Stimulated activated memory B cell treated with anti-CD40 and anti-IgM and Interleukin-4, amounts not matched to agents 10 μg/mL and 1 μg/mL and 100 μg/mL, for 72 hours (primary cell): ENCODE measurements around the gene CLUH.

Experiments
- ATAC-seq: fragments of 150-1000 bp; cut with Tn5 transposase; 2 replicates; pipeline ENCODE4 v1.10.0; 2021
- H3K27ac Mint-ChIP-seq: one replicate; pipeline ENCODE4 v1.8.0; 2022; ENCODE audit warnings: mild to moderate bottlenecking, mixed read lengths
- H3K27me3 Mint-ChIP-seq: one replicate; pipeline ENCODE4 v1.8.0; 2022; ENCODE audit warnings: mixed read lengths
- H3K36me3 Mint-ChIP-seq: one replicate; pipeline ENCODE4 v1.8.0; 2022; ENCODE audit warnings: mixed read lengths
- H3K4me1 Mint-ChIP-seq: one replicate; pipeline ENCODE4 v1.8.0; 2022; ENCODE audit warnings: mixed read lengths
- H3K4me3 Mint-ChIP-seq: one replicate; pipeline ENCODE4 v1.8.0; 2022; ENCODE audit warnings: mild to moderate bottlenecking, moderate library complexity, mixed read lengths
- H3K9me3 Mint-ChIP-seq: one replicate; pipeline ENCODE4 v1.8.0; 2022; ENCODE audit warnings: mixed read lengths

CLUH gene, protein sequence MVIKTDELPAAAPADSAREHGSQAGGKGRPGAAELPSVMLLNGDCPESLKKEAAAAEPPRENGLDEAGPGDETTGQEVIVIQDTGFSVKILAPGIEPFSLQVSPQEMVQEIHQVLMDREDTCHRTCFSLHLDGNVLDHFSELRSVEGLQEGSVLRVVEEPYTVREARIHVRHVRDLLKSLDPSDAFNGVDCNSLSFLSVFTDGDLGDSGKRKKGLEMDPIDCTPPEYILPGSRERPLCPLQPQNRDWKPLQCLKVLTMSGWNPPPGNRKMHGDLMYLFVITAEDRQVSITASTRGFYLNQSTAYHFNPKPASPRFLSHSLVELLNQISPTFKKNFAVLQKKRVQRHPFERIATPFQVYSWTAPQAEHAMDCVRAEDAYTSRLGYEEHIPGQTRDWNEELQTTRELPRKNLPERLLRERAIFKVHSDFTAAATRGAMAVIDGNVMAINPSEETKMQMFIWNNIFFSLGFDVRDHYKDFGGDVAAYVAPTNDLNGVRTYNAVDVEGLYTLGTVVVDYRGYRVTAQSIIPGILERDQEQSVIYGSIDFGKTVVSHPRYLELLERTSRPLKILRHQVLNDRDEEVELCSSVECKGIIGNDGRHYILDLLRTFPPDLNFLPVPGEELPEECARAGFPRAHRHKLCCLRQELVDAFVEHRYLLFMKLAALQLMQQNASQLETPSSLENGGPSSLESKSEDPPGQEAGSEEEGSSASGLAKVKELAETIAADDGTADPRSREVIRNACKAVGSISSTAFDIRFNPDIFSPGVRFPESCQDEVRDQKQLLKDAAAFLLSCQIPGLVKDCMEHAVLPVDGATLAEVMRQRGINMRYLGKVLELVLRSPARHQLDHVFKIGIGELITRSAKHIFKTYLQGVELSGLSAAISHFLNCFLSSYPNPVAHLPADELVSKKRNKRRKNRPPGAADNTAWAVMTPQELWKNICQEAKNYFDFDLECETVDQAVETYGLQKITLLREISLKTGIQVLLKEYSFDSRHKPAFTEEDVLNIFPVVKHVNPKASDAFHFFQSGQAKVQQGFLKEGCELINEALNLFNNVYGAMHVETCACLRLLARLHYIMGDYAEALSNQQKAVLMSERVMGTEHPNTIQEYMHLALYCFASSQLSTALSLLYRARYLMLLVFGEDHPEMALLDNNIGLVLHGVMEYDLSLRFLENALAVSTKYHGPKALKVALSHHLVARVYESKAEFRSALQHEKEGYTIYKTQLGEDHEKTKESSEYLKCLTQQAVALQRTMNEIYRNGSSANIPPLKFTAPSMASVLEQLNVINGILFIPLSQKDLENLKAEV (N-terminal part only)

DNA sequence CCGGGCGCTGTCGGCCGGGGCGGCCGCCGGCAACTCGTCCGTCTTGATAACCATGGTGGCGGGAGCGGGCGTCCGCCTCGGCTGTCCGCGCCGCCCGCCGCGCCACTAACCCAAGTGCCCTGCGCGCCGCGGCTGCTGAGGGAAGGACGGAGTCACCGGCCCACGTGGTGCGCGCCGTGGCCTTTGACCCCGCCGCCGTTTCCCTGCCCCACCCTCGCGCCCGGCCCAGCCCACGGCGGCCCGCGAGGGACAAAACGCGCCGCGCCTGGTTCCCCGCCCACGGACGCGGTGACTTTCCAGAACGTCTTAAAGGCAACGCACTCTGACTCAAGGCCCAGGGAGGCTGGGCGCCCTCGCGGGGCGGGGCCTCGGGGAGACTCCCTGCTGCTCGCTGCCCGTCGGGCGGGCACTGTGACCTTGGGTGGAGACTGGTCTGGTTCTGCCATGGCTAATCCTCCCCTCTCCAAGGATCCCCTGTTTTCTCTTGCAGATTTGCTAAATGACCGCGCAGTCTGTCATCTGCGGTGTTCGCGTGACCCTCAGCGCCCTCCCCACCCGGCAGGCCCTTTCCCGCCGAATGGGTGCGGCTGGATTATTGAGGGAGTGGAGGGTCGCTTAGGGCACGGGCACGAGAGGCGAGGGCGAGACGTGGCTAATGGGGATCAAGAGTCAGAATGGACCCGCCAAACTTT, at the start of gene CLUH:
Gene CLUH (minus strand): TSS at position 157 of the 692 bp plus-strand sequence. CDS start 103 bp downstream, at position 54.
- peaks cover 47% of the 10 kb centered on the region for H3K4me1 Mint-ChIP-seq
- peak within 1 kb of the TSS; percentile 83 for H3K27ac Mint-ChIP-seq
- H3K36me3 Mint-ChIP-seq = no peaks in the 10 kb centered on the region
- peak; percentile 88 for ATAC-seq
- no peaks in the 10 kb centered on the region for H3K9me3 Mint-ChIP-seq
- no peaks in the 10 kb centered on the region for H3K27me3 Mint-ChIP-seq
- H3K4me3 Mint-ChIP-seq = peak within 1 kb of the TSS; percentile 89

DNA sequence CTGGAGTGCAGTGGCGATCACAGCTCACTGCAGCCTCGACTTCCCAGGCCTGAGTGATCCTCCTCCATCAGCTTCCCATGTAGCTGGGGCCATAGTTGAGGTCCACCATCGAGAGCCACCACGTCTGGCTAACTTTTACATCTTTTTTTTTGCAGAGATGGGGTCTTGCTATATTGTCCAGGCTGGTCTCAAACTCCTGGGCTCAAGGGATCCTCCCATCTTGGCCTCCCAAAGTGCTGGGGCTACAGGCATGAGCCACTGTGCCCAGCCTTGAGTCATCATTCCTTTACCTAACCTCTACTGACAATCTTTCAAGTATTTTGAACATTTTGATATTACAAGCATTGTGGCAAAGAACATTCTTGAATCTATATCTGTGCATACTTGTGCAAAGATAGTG, 47.3 kb upstream of the CLUH start:
- peaks cover 2% of the 10 kb centered on the region for H3K9me3 Mint-ChIP-seq
- H3K27me3 Mint-ChIP-seq = peaks cover 89% of the 10 kb centered on the region

DNA sequence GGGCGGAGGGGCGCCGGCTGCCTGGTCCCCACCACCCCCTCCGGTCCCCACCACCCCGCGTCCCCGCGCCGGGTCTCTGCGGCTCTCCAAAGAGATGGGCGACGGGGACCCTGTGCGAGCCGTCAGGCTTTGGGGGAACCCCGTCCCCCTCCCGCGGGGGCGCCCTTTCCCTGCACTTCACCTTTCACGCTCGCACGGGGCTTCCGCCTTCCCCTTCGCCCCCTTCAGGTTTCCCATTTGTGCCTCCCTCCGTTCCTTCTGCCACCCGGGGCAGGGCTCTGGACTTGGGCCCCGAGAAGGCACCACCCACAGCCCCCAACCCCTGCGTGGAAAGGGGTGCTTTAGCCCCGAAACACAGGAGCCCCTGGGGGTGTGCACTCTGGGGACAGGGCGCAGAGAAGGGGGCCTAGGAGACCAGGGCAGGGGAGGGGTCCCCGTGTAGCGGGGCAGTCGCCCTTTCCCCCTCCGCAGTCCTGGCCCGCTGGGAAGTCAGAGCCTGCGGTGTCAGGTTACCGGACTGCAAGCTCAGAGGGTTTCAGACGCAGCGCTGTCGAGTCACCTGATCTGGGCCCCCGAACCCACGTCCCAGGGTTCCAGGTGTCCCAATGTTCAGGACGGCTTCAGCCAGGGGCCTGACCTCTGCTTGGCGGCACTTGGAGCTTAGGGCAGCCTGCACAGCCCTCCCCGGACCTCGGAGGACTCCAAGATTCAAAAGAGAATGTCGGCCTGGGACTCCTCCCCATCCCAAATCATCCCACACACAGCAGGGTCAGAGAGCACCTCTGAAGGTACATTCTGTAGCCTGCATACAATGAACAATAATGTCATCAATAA, 44.5 kb upstream of the CLUH start:
- Mint-ChIP-seq H3K9me3 (peaks cover 2% of the 10 kb centered on the region), H3K27me3 (peaks cover 89% of the 10 kb centered on the region), H3K4me3 (peak overlapping the region; percentile 64), H3K4me1 (peaks cover 9% of the 10 kb centered on the region), H3K27ac (no peak overlapping the region), H3K36me3 (no peaks in the 10 kb centered on the region)
- peak; percentile 45 for ATAC-seq

More for the DNA sequence above, 47.3 kb upstream of the CLUH start:
- Mint-ChIP-seq H3K4me1 (peaks cover 9% of the 10 kb centered on the region), H3K36me3 (no peaks in the 10 kb centered on the region), H3K4me3 (no peak overlapping the region), H3K27ac (no peak overlapping the region)
- no peak for ATAC-seq

DNA sequence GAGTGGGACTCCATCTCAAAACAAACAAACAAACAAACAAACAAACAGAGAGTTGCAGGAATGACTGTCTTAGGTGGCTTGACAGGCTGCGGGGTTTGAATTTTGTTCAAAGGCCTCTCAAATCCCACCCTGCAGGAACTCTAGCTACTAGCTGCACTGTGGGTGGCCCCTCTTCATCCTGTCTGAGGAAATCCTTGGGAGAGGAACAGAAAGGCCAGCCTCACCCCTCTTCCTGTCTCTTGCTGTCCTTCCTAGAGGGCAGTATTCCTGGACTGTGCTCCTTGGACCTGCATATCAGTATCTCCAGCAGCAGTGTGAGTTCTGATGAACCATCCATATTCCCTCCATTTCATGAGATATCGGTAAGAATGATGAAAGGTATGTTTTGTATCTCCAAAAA, 39.9 kb upstream of the CLUH start:
- H3K9me3 Mint-ChIP-seq = peaks cover 2% of the 10 kb centered on the region
- ATAC-seq = no peak
- H3K4me1 Mint-ChIP-seq = peaks cover 8% of the 10 kb centered on the region

DNA sequence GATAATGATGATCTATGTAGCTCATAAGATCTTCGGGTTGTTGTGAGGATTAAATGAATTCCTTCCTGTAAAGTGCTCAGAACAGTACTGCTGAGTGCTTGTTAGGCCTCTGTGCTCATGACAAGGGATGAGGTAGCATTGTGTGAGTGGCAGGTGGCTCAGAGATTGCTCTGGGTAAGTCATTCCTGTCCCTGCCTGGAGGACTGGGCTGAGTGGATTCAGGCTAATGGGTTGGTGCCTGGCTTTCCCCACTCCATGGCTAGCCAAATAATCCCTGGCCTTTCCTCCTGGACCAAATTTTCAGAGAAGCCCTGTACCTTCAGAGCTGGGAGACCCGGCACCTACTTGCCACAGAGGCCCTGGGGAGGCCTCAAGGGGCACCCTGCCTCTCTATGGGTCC, 39.2 kb upstream of the CLUH start:
- H3K27me3 Mint-ChIP-seq = peaks cover 83% of the 10 kb centered on the region
- H3K4me1 Mint-ChIP-seq = peaks cover under 1% of the 10 kb centered on the region
- H3K4me3 Mint-ChIP-seq = no peak overlapping the region
- no peak for ATAC-seq
- no peak overlapping the region for H3K27ac Mint-ChIP-seq
- peaks cover 2% of the 10 kb centered on the region for H3K9me3 Mint-ChIP-seq
- H3K36me3 Mint-ChIP-seq = no peaks in the 10 kb centered on the region

More for the DNA sequence above, 39.9 kb upstream of the CLUH start:
- Mint-ChIP-seq H3K27ac (no peak overlapping the region), H3K4me3 (no peak overlapping the region), H3K36me3 (no peaks in the 10 kb centered on the region), H3K27me3 (peaks cover 84% of the 10 kb centered on the region)

DNA sequence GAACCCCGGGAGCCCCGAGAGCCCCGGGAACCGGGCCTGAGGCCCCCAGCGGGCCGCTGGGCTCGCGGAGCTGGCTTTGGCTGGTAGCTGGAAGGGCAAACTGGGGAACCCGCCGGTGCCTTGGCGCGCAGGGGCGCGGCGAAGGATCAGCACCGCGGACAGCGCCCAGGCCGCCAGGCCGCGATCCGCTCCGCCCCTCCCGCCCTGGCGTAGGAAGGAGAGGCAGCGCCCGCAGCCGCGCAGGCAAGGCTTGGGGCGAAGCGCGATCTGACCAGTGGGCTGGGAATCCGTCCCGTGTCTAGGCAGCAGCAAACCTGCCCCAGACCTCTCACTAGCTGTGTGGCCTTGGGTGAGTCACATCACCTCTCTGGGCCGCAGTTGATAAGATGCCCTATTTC, 38.2 kb upstream of the CLUH start:
- Mint-ChIP-seq H3K9me3 (peaks cover 2% of the 10 kb centered on the region), H3K27ac (no peak overlapping the region), H3K27me3 (peaks cover 83% of the 10 kb centered on the region), H3K4me3 (no peak overlapping the region), H3K4me1 (no peaks in the 10 kb centered on the region), H3K36me3 (no peaks in the 10 kb centered on the region)
- ATAC-seq = peak; percentile 88

DNA sequence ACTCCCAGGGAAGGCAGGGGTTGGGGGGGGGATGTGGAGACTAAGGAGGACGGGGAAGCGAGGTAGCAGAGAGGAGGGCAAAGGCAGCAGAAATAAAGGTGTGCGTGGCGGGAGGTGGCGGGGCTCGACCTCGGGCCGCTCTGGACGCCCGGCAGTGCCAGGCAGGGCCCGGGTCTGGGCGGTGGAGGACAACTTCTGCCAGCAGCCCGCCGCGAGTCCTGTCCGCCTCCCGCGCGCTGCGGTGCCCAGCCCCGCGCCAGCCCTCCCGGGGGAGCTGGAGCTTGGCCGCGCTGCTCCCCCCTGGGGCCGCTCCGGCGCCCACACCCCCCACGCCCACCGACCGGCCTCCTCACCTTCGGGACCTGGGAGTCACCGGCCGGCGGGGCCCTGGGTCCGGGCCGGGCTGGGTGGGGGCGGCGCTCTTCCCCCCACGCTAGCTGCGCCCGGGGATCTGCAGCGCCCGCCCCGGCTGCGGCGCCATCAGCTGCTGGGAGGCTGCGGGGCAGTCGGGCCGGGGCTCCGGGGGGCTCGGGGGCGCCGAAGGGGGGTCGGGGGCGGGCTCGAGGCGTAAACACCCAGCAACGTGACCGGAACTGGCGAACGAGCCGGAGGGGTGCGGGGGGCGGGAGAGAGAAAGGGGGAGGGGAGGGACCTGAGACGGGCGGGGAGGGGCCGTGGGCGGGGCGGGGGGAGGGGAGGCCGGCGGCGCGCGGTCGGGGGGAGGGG, 37.7 kb upstream of the CLUH start, which contains the start of gene CCDC92B:
Gene CCDC92B (minus strand): TSS at position 595 of the 726 bp plus-strand sequence. CDS start 14,507 bp downstream, outside the sequence.
- no peak within 1 kb of the TSS for H3K27ac Mint-ChIP-seq
- H3K4me3 Mint-ChIP-seq = no peak within 1 kb of the TSS
- no peaks in the 10 kb centered on the region for H3K36me3 Mint-ChIP-seq
- H3K4me1 Mint-ChIP-seq = no peaks in the 10 kb centered on the region
- peaks cover 78% of the 10 kb centered on the region for H3K27me3 Mint-ChIP-seq
- ATAC-seq = peak; percentile 36
- peaks cover 2% of the 10 kb centered on the region for H3K9me3 Mint-ChIP-seq

DNA sequence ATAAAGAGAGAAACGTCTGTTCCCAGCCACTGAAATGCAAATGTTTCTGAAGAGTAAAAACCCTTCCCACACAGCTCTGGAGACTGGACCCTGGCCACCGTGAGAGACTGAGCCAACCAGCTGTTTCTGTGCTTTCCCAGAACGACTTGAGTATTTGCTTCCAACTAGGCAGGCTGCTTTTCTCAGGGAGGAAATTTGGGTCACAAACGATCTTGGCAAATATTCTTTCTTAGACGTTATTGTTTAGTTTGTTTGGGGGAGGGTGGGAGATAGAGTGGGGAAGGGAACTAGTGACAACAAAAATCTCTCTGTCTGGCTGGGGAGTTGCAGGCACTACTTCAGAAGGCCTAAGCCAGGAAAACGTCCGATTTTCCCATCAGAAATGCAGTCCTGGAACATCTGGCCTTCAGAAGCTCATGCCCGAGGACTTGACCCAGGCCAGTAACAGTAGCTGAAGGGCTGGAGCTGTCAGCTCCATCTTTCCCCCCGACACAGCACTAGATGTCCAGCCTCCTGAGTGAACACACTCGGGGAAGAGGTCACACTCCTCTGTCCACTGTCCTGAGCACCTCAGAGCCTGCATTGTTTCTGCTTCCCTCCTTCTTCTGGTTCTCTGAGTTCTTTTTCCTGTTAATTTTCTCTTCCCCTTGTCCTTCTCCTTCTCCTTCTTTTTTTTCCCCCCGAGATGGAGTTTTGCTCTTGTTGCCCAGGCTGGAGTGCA, 33.9 kb upstream of the CLUH start:
- H3K4me3 Mint-ChIP-seq = no peak overlapping the region
- peaks cover 5% of the 10 kb centered on the region for H3K9me3 Mint-ChIP-seq
- no peaks in the 10 kb centered on the region for H3K4me1 Mint-ChIP-seq
- H3K27me3 Mint-ChIP-seq = peaks cover 62% of the 10 kb centered on the region
- no peaks in the 10 kb centered on the region for H3K36me3 Mint-ChIP-seq
- no peak overlapping the region for H3K27ac Mint-ChIP-seq
- ATAC-seq = no peak

DNA sequence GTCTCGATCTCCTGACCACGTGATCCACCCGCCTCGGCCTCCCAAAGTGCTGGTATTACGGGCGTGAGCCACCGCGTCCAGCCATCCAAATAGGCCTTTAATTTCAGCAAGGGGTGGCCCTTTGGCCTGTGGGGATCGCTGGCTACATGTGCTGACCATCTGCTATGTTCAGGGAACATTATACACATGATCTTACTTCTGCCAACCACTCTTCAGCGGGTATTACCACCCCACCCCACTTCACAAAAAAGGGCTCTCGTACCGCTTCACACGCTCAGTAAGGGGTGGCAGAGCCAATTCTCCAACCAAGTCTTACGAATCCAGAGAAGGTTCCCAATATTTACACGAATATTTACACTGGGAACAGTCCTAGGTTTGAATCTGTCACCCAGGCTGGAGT, 26.1 kb upstream of the CLUH start:
- Mint-ChIP-seq H3K4me3 (no peak overlapping the region), H3K4me1 (no peaks in the 10 kb centered on the region), H3K27me3 (peaks cover 21% of the 10 kb centered on the region), H3K36me3 (no peaks in the 10 kb centered on the region), H3K27ac (no peak overlapping the region), H3K9me3 (peaks cover under 1% of the 10 kb centered on the region)
- ATAC-seq = no peak

DNA sequence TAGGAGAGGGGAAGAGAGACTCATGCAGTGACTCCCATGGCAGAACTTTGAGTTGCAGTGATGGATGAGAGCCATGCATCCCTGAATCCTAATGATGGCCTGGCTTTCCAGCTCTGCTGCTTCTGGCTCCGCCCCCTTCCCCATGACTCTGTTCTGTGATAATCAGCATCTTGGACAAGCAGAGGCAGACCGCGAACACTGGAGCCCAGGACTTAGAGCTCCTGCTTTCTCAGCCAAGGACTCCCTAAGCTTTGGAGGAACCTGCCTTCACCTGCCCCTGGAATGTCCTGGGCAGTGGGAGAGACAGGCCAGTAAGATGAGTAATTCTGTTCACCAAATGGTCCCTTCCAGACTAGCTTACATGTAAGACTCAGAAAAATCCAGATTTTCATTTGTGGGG, 25.4 kb upstream of the CLUH start:
- Mint-ChIP-seq H3K4me3 (no peak overlapping the region), H3K36me3 (no peaks in the 10 kb centered on the region), H3K27ac (no peak overlapping the region), H3K9me3 (no peaks in the 10 kb centered on the region), H3K4me1 (no peaks in the 10 kb centered on the region), H3K27me3 (peaks cover 21% of the 10 kb centered on the region)
- ATAC-seq = no peak

DNA sequence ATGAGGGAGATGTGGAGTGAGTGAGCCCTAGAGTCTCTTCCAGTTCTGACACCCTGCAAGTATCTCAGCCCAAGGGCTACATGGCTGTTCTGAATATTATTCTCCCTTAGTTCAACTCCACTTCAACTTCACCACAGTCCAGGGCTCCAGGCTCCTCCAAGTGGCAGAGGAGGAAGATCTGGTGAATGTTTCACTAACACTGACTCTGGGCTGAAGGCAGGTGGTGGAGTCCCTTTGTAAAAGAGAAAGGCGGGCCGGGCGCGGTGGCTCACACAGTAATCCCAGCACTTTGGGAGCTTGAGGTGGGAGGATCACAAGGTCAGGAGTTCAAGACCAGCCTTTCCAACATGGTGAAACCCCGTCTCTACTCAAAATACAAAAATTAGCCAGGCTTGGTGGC, 24.3 kb upstream of the CLUH start:
- ATAC-seq = no peak
- Mint-ChIP-seq H3K4me1 (no peaks in the 10 kb centered on the region), H3K9me3 (no peaks in the 10 kb centered on the region), H3K27ac (no peak overlapping the region), H3K36me3 (no peaks in the 10 kb centered on the region), H3K27me3 (peaks cover 22% of the 10 kb centered on the region), H3K4me3 (no peak overlapping the region)

DNA sequence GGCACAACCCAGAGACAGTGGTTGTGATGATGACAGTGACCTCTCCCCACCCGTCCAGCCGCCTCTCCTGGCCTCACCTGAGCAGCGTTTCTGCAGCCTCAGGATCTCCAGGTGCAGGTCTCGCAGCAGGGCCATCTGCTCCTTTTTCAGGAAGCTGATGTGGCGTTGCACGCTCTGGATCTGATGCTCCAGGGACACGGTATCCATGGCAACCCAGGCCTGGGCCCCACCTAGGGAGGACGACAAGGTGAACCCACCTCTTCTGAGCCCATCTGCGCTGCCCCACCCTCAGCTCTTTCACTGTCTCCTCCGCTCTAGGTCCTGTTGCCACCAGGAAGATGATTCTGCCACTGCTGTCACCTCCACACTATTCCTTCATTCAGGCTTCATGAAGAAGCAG, 23.4 kb upstream of the CLUH start:
- no peak overlapping the region for H3K27ac Mint-ChIP-seq
- H3K27me3 Mint-ChIP-seq = peaks cover 22% of the 10 kb centered on the region
- no peaks in the 10 kb centered on the region for H3K4me1 Mint-ChIP-seq
- H3K9me3 Mint-ChIP-seq = no peaks in the 10 kb centered on the region
- ATAC-seq = no peak
- no peak overlapping the region for H3K4me3 Mint-ChIP-seq
- H3K36me3 Mint-ChIP-seq = no peaks in the 10 kb centered on the region

DNA sequence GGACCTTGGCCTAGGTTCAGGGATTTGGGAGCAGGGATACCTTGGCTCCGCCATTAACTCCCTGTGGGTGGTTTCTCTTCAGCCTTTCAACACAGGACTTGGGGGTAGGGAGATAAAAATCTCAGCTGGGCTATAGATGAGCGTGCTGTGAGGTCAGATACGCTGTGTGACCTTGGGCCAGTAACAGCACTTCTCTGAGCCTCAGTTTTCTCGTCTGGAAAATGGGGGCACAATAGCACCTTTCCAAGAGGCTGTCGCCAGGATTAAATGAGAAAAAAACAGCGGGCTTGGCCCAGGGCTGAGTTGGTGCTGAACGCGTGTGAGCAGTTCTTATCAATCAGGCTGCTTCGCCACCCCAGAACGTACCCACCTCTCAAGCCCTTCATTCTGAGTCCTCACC, 20.2 kb upstream of the CLUH start:
- no peak for ATAC-seq
- Mint-ChIP-seq H3K27me3 (peaks cover 44% of the 10 kb centered on the region), H3K9me3 (no peaks in the 10 kb centered on the region), H3K4me1 (no peaks in the 10 kb centered on the region), H3K27ac (no peak overlapping the region), H3K4me3 (no peak overlapping the region), H3K36me3 (no peaks in the 10 kb centered on the region)
